Measurements from ENCODE around the gene TPM1. TPM values are rescaled to one million over a fixed set of nuclear protein-coding genes. Genes with fewer than 3 reads are reported as not detected.

TPM1 gene
- total RNA-seq, 4 donors from 2014 or later = 656 to 1,383 (median 909) TPM

- TF ChIP-seq CTCF (IDR thresholded peaks at IDR 0.05 in 4 of 5, conservative IDR thresholded peaks at IDR 0.05 in 1 of 5) (no peak), POLR2A (IDR thresholded peaks at IDR 0.05) (no peak)
- no peak overlapping the region for H3K4me3 ChIP-seq
- in situ Hi-C loops (cut with MboI; ENCODE audit: low sequenced_read_pairs in 4 of 4) = no loop called here
- DNase-seq = no peak
- no peak for ATAC-seq
- peaks cover 0 to 5% of the 10 kb centered on the region in 2 donors for H3K4me1 ChIP-seq
- H3K36me3 ChIP-seq = no peaks in the 10 kb centered on the region
- no peak overlapping the region for H3K27ac ChIP-seq
- no peaks in the 10 kb centered on the region for H3K27me3 ChIP-seq
- no peaks in the 10 kb centered on the region for H3K9me3 ChIP-seq
- intact Hi-C loops (cut with DNase I; ENCODE audit: low total_unique reads) = no loop called here
Observed at GRCh38 chr15:63010386-63010785, 32.2 kb upstream of the TPM1 start.

DNA sequence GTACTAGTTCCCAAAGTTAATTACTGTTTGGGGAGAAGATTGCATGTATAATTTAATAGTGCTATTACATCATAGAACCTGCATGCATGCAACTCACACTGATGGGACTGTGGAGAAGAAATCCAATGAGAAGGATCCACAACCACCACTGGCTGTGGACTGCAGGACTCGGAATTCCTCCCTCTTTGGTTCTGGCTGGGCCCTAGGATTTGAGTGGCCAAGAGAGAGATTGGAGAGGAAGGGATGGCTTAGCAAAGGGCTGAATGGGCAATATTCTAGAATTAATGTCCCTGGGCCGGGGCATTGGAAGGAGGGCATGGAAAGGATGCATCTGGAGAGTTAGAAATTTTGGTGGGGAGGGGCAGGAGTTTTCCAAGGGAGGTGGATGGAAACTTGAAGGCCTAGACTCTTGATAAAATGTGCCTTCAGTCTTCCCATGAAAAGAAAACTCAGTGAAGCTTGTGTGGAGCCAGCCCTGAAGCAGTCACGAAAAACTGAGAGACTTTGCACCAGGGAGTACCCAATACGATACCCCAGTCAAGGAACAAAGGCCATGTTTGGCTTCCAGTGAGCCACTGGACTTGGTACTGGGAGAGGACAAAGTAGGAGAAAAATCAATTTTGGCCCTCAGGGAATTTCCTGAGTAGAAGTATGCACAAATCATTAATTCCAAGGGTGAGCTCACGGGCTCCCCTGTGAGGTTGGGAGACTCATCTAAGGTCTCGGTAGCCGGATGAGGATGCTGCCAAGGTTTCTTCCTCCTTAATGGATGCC is 31.4 kb upstream of the TPM1 start:
- no peaks in the 10 kb centered on the region for H3K9me3 ChIP-seq
- H3K4me3 ChIP-seq = no peak overlapping the region
- H3K36me3 ChIP-seq = no peaks in the 10 kb centered on the region
- no peak for ATAC-seq
- H3K4me1 ChIP-seq = peaks cover 0 to 8% of the 10 kb centered on the region in 2 donors
- intact Hi-C loops (cut with DNase I; ENCODE audit: low total_unique reads) = no loop called here
- TF ChIP-seq POLR2A (IDR thresholded peaks at IDR 0.05) = no peak
- TF ChIP-seq CTCF (IDR thresholded peaks at IDR 0.05 in 4 of 5, conservative IDR thresholded peaks at IDR 0.05 in 1 of 5) = no peak
- no peaks in the 10 kb centered on the region for H3K27me3 ChIP-seq
- no peak for DNase-seq
- in situ Hi-C loops (cut with MboI; ENCODE audit: low sequenced_read_pairs in 4 of 4) = no loop called here
- no peak overlapping the region for H3K27ac ChIP-seq

DNA sequence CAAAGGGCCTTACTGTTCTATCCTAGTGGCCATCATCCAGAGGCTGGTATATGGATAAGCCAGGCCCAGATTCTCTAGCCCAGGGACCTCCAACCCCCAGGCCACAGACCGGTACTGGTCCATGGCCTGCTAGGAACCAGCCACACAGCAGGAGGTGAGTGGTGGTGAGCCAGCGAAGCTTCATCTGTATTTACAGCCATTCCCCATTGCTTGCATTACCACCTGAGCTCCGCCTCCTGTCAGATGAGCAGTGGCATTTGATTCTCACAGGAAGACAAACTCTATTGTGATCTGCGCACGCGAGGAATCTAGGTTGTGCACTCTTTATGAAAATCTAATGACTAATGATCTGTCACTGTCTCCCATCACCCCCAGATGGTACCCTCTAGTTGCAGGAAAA is 30.1 kb upstream of the TPM1 start:
- Histone ChIP-seq H3K9me3 (no peaks in the 10 kb centered on the region), H3K4me1 (peaks cover 0 to 8% of the 10 kb centered on the region in 2 donors), H3K27ac (no peak overlapping the region), H3K4me3 (no peak overlapping the region), H3K27me3 (no peaks in the 10 kb centered on the region), H3K36me3 (no peaks in the 10 kb centered on the region)
- intact Hi-C loops (cut with DNase I; ENCODE audit: low total_unique reads) (no loop called here), in situ Hi-C loops (cut with MboI; ENCODE audit: low sequenced_read_pairs in 4 of 4) (no loop called here)
- TF ChIP-seq CTCF (IDR thresholded peaks at IDR 0.05 in 4 of 5, conservative IDR thresholded peaks at IDR 0.05 in 1 of 5) = no peak
- no peak for ATAC-seq
- no peak for DNase-seq

DNA sequence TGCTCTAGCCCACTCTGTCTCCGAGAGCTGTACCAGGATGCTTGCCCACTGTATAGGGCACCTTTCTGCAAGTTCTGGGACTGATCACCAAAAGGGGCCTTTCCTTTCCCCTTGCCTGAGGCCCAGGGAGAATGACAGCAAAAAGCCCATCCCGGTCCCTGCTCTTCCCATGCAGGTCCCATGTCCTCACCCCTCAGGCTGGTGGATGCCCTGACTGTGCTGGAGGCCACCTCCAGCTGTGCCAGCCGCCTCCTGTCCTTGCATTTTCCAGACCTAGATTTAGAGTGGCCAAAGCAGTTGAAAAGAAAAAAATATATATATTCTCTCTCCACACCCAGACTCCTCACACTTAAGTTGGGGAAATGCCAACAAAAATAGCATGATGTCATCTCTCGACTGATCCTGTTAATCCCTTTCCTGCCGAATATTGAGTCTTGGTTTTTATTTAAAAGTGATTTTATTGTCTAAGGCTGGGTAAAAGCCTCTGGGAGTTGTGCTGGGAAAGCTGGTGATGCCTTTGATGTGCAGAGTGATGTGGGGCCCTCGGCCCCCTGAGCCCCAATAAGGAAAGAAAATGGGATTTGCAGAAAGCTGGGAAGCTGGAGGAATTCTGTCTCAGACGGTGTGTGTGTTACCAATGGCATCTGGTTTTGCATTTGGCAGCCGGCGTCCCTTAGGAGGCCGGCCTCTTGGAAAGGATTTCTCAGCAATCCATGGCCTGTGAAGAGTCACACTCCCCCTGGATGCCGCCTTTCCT is 29.3 kb upstream of the TPM1 start:
- Histone ChIP-seq H3K4me3 (no peak overlapping the region), H3K4me1 (peaks cover 0 to 8% of the 10 kb centered on the region in 2 donors), H3K36me3 (no peaks in the 10 kb centered on the region), H3K27ac (no peak overlapping the region), H3K27me3 (no peaks in the 10 kb centered on the region), H3K9me3 (no peaks in the 10 kb centered on the region)
- DNase-seq (no peak), ATAC-seq (no peak)
- intact Hi-C loops (cut with DNase I; ENCODE audit: low total_unique reads) (no loop called here), in situ Hi-C loops (cut with MboI; ENCODE audit: low sequenced_read_pairs in 4 of 4) (no loop called here)
- no peak for TF ChIP-seq POLR2A (IDR thresholded peaks at IDR 0.05)
- TF ChIP-seq CTCF (IDR thresholded peaks at IDR 0.05 in 4 of 5, conservative IDR thresholded peaks at IDR 0.05 in 1 of 5) = no peak

Measured in gastrocnemius medialis (tissue), 4 donors.